HG03097 (cell line): ENCODE measurements around the gene HOMER1.
"Not testable (repeated sequence)": the region's sequence is repeated elsewhere in the genome, so short reads cannot be mapped to it uniquely, and the experiment has no call there.

Experiments
- ATAC-seq: cut with Tn5 transposase; IDR thresholded peaks from one replicate; pipeline ENCODE4 v1.9.1; 2021; ENCODE audit not compliant: unreplicated experiment, low FRiP score

The HOMER1 gene

GRCh38 chr5:79423296-79423695 lies 90.6 kb downstream of the HOMER1 start:
- ATAC-seq: no peak

- ATAC-seq: no peak
Measured at GRCh38 chr5:79420248-79420647, 93.7 kb downstream of the HOMER1 start.

GRCh38 chr5:79418276-79418675 lies 95.7 kb downstream of the HOMER1 start:
- ATAC-seq: no peak

- ATAC-seq: no peak
Measured at GRCh38 chr5:79417495-79417894, 96.4 kb downstream of the HOMER1 start.

GRCh38 chr5:79416499-79416898 lies 97.4 kb downstream of the HOMER1 start:
- peak; percentile 83 for ATAC-seq

- no peak for ATAC-seq
Measured at GRCh38 chr5:79413112-79413511, 100.8 kb downstream of the HOMER1 start.

- no peak for ATAC-seq
Measured at GRCh38 chr5:79408028-79408427, 105.9 kb downstream of the HOMER1 start.

- ATAC-seq: no peak
Measured at GRCh38 chr5:79407591-79407990, 106.3 kb downstream of the HOMER1 start.

- ATAC-seq: no peak
Measured at GRCh38 chr5:79401216-79401615, 112.7 kb downstream of the HOMER1 start.

- ATAC-seq: no peak
Measured at GRCh38 chr5:79399046-79399445, 114.9 kb downstream of the HOMER1 start.

GRCh38 chr5:79397080-79397479 lies 116.9 kb downstream of the HOMER1 start:
- ATAC-seq: no peak

GRCh38 chr5:79396265-79396664 lies 117.7 kb downstream of the HOMER1 start:
- no peak for ATAC-seq

GRCh38 chr5:79395296-79395695 lies 118.6 kb downstream of the HOMER1 start:
- ATAC-seq: no peak

- no peak for ATAC-seq
Measured at GRCh38 chr5:79392776-79393175, 121.2 kb downstream of the HOMER1 start.

GRCh38 chr5:79386679-79387078 lies 127.3 kb downstream of the HOMER1 start:
- no peak for ATAC-seq

- not testable (repeated sequence) for ATAC-seq
Measured at GRCh38 chr5:79385126-79385525, 128.8 kb downstream of the HOMER1 start.

GRCh38 chr5:79378510-79379186 lies 135.3 kb downstream of the HOMER1 start:
- ATAC-seq: no peak

GRCh38 chr5:79357398-79357797 lies 156.5 kb downstream of the HOMER1 start:
- ATAC-seq: no peak

GRCh38 chr5:79349881-79350280 lies 164.1 kb downstream of the HOMER1 start:
- no peak for ATAC-seq

- no peak for ATAC-seq
Measured at GRCh38 chr5:79349047-79349446, 164.9 kb downstream of the HOMER1 start.

- ATAC-seq: no peak
Measured at GRCh38 chr5:79346420-79346824, 167.5 kb downstream of the HOMER1 start.

GRCh38 chr5:79333852-79334557 lies 179.9 kb downstream of the HOMER1 start:
- no peak for ATAC-seq
